Measurements from ENCODE around the gene FAM9B. TPM values are rescaled to one million over a fixed set of nuclear protein-coding genes. Genes with fewer than 3 reads are reported as not detected.

The FAM9B gene
- total RNA-seq, 1 experiment from 2014 or later = not detected

DNA sequence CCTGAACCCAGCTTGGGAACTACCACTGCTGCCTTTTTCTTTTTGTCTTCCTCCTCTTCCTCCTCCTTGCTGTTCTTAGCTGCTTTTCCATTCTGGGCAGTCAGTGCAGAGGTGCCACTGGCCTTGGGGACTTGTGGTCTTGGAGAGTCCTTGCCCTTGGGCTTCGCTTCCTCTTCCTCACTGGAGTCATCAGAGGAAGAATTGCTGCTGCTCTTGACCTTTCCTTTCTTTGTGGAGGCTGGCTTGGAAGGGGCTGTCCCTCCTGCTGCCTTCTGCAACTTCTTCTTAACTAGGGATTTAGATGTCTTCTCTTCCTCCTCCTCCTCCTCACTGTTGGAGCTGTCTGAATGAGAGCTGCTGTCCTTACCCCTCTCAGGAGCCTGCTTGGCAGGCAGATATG lies 53.2 kb downstream of the FAM9B start:
- DNase-seq (ENCODE audit: low read depth) = no peak

Other genes starting within 250 kb of the FAM9B start
- gene FAM9A, start 232.7 kb downstream of the FAM9B start, total RNA-seq (2014; rRNA removed; shearing (Covaris generic)) = not detected in 2 replicates